Measurements from ENCODE around the gene TM7SF3.

TM7SF3 gene

GRCh38 chr12:27001663-27002062 lies 12.5 kb downstream of the TM7SF3 start:
- TF ChIP-seq FOXP2 (optimal IDR thresholded peaks at IDR 0.05; ENCODE audit: borderline replicate concordance, extremely low read depth, extremely low read length, insufficient read depth), result no peak
- TF ChIP-seq POLR2AphosphoS5 (IDR thresholded peaks at IDR 0.05; ENCODE audit: low read depth, low read length), result no peak

- TF ChIP-seq TAF1 (IDR thresholded peaks at IDR 0.05; ENCODE audit: borderline replicate concordance, insufficient read depth, low read length), result no peak
- no peak for TF ChIP-seq SIN3A (IDR thresholded peaks at IDR 0.05; ENCODE audit: borderline replicate concordance, insufficient read depth, low read length)
- TF ChIP-seq POLR2AphosphoS5 (IDR thresholded peaks at IDR 0.05; ENCODE audit: low read depth, low read length), result no peak
- no peak for TF ChIP-seq REST (IDR thresholded peaks at IDR 0.05; ENCODE audit: insufficient read depth in 1 of 2, low read depth in 2 of 2, low read length in 2 of 2)
- no peak for TF ChIP-seq FOXP2 (optimal IDR thresholded peaks at IDR 0.05; ENCODE audit: borderline replicate concordance, extremely low read depth, extremely low read length, insufficient read depth)
Measured at GRCh38 chr12:27000961-27001360, 13.2 kb downstream of the TM7SF3 start.

GRCh38 chr12:26997003-26997402 lies 17.2 kb downstream of the TM7SF3 start:
- TF ChIP-seq SIN3A (IDR thresholded peaks at IDR 0.05; ENCODE audit: borderline replicate concordance, insufficient read depth, low read length) (no peak), TAF1 (IDR thresholded peaks at IDR 0.05; ENCODE audit: borderline replicate concordance, insufficient read depth, low read length) (no peak), POLR2AphosphoS5 (IDR thresholded peaks at IDR 0.05; ENCODE audit: low read depth, low read length) (no peak), FOXP2 (optimal IDR thresholded peaks at IDR 0.05; ENCODE audit: borderline replicate concordance, extremely low read depth, extremely low read length, insufficient read depth) (no peak), REST (IDR thresholded peaks at IDR 0.05; ENCODE audit: insufficient read depth in 1 of 2, low read depth in 2 of 2, low read length in 2 of 2) (no peak)

- TF ChIP-seq SIN3A (IDR thresholded peaks at IDR 0.05; ENCODE audit: borderline replicate concordance, insufficient read depth, low read length) (no peak), FOXP2 (optimal IDR thresholded peaks at IDR 0.05; ENCODE audit: borderline replicate concordance, extremely low read depth, extremely low read length, insufficient read depth) (no peak), POLR2AphosphoS5 (IDR thresholded peaks at IDR 0.05; ENCODE audit: low read depth, low read length) (no peak), TAF1 (IDR thresholded peaks at IDR 0.05; ENCODE audit: borderline replicate concordance, insufficient read depth, low read length) (no peak), REST (IDR thresholded peaks at IDR 0.05; ENCODE audit: insufficient read depth in 1 of 2, low read depth in 2 of 2, low read length in 2 of 2) (no peak)
Measured at GRCh38 chr12:26995706-26996105, 18.5 kb downstream of the TM7SF3 start.

- TF ChIP-seq SIN3A (IDR thresholded peaks at IDR 0.05; ENCODE audit: borderline replicate concordance, insufficient read depth, low read length), result no peak
- TF ChIP-seq REST (IDR thresholded peaks at IDR 0.05; ENCODE audit: insufficient read depth in 1 of 2, low read depth in 2 of 2, low read length in 2 of 2), result no peak
- no peak for TF ChIP-seq FOXP2 (optimal IDR thresholded peaks at IDR 0.05; ENCODE audit: borderline replicate concordance, extremely low read depth, extremely low read length, insufficient read depth)
- TF ChIP-seq POLR2AphosphoS5 (IDR thresholded peaks at IDR 0.05; ENCODE audit: low read depth, low read length), result no peak
- no peak for TF ChIP-seq TAF1 (IDR thresholded peaks at IDR 0.05; ENCODE audit: borderline replicate concordance, insufficient read depth, low read length)
Measured at GRCh38 chr12:26994109-26994508, 20.1 kb downstream of the TM7SF3 start.
